Measurements from ENCODE around the gene ATP8A2.

Gene ATP8A2

DNA sequence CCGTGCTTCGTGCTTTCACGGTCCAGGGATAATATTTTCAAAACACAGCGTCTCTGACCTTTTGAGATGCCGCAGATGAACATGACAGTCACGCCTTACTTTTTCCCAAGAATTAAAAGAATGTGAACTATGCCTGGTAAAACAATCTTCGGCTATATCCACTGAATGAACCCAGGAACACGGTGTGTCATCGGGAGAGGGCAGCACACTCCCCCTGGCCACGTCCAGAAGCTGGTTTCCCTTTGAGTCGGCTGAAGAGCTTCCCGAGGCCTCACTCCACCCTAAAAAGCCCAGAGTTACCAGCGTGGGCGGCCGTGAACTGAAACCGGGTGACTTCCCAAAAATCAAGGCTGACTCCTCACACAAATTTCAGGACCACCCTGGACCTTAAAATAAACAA lies 702.9 kb downstream of the ATP8A2 start:
- peak; percentile 16 for DNase-seq (ENCODE audit: low spot score)
